ENCODE data around the gene C1QL4. TPM values are rescaled to one million over a fixed set of nuclear protein-coding genes. Genes with fewer than 3 reads are reported as not detected.
"Not testable (repeated sequence)": the region's sequence is repeated elsewhere in the genome, so short reads cannot be mapped to it uniquely, and the experiment has no call there.

C1QL4 gene
- total RNA-seq, 1 donor from 2014 or later = not detected

DNA sequence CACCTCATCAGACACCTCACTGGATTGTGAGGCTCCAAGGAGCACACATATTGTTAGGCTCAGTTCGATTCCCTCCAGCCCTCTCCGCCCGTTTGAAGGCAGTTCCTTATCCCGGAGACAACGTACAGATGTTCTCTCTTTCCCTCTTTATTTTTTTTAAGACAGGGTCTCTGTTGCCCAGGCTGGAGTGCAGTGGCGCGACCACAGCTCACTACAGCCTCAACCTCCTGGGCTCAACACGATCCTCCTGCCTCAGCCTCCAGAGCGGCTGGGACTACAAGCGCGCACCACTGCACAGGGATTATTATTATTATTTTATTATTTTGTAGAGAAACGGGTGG lies 14.7 kb downstream of the C1QL4 start:
- Histone ChIP-seq H3K4me3 (ENCODE audit: low read depth, low read length) (peak overlapping the region; percentile 68), H3K36me3 (ENCODE audit: control insufficient read depth, insufficient read depth, low read length) (peaks cover 5% of the 10 kb centered on the region), H3K27me3 (ENCODE audit: control insufficient read depth, insufficient read depth, low read length) (no peaks in the 10 kb centered on the region)
- FAIRE-seq (no peak), DNase-seq (ENCODE audit: low read depth) (no peak)
- TF ChIP-seq, protein P1, sequence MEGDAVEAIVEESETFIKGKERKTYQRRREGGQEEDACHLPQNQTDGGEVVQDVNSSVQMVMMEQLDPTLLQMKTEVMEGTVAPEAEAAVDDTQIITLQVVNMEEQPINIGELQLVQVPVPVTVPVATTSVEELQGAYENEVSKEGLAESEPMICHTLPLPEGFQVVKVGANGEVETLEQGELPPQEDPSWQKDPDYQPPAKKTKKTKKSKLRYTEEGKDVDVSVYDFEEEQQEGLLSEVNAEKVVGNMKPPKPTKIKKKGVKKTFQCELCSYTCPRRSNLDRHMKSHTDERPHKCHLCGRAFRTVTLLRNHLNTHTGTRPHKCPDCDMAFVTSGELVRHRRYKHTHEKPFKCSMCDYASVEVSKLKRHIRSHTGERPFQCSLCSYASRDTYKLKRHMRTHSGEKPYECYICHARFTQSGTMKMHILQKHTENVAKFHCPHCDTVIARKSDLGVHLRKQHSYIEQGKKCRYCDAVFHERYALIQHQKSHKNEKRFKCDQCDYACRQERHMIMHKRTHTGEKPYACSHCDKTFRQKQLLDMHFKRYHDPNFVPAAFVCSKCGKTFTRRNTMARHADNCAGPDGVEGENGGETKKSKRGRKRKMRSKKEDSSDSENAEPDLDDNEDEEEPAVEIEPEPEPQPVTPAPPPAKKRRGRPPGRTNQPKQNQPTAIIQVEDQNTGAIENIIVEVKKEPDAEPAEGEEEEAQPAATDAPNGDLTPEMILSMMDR (IDR thresholded peaks at IDR 0.05; ENCODE audit: insufficient read depth, low read length, severe bottlenecking) = no peak

DNA sequence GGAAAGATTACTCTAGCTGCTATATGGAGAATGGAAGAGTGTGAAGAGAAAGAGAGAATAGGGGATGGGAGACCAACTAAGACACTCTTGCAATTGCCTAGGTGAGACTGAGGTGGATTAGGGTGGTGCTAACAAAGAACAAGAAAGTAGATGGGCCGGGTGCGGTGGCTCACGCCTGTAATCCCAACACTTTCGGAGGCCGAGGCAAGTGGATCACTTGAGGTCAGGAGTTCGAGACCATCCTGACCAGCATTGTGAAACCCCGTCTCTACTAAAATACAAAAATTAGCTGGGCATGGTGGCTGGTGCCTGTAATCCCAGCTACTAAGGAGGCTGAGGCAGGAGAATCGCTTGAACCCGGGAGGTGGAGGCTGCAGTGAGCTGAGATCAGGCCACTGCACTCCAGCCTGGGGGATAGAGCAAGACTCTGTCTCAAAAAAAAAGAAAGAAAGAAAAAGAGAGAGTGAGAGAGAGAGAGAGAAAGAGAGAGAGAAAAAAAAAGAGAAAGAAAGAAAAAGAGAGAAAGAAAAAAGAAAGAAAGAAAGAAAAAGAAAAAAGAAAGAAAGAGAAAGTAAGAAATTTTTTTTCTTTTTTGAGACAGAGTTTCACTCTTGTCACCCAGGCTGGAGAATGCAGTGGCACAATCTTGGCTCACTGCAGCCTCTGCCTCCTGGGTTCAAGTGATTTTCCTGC lies 16.4 kb downstream of the C1QL4 start:
- FAIRE-seq; DNase-seq (ENCODE audit: low read depth); H3K36me3 ChIP-seq (ENCODE audit: control insufficient read depth, insufficient read depth, low read length); H3K4me3 ChIP-seq (ENCODE audit: low read depth, low read length); H3K27me3 ChIP-seq (ENCODE audit: control insufficient read depth, insufficient read depth, low read length): not testable (repeated sequence)

DNA sequence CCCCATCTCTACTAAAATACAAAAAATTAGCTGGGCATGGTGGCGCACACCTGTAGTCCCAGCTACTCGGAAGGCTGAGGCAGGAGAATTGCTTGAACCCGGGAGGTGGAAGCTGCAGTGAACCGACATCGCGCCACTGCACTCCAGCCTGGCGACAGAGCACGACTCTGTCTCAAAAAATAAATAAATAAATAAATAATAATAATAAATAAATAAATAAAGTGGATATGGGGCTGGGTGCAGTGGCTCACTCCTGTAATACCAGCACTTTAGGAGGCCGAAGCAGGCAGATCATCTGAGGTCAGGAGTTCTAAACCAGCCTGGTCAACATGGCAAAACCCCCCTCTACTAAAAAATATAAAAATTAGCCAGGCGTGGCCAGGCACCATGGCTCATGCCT lies 19.9 kb downstream of the C1QL4 start:
- H3K36me3 ChIP-seq (ENCODE audit: control insufficient read depth, insufficient read depth, low read length); H3K4me3 ChIP-seq (ENCODE audit: low read depth, low read length); FAIRE-seq; H3K27me3 ChIP-seq (ENCODE audit: control insufficient read depth, insufficient read depth, low read length); DNase-seq (ENCODE audit: low read depth): not testable (repeated sequence)

DNA sequence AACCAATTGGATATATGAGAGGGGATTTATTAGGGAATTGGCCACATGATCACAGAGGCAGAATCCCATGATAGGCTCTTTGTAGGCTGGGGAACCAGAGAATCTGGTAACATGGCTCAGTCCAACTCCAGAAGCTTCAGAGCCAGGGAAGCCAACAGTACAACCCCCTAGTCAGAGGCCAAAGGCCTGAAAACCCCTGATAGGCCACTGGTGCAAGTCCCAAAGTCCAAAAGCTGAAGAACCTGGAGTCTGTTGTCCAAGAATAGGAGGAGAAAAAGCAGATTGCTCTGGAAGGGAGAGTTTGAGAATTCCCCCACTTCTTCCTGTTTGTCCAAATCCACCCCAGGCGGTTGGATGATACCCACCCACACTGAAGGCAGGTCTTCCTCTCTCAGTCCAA lies 22.2 kb downstream of the C1QL4 start:
- H3K36me3 ChIP-seq (ENCODE audit: control insufficient read depth, insufficient read depth, low read length) = no peaks in the 10 kb centered on the region
- DNase-seq (ENCODE audit: low read depth) (no peak), FAIRE-seq (no peak)
- TF ChIP-seq, protein P1 (IDR thresholded peaks at IDR 0.05; ENCODE audit: insufficient read depth, low read length, severe bottlenecking) = no peak
- peaks cover 2% of the 10 kb centered on the region for H3K27me3 ChIP-seq (ENCODE audit: control insufficient read depth, insufficient read depth, low read length)
- no peak overlapping the region for H3K4me3 ChIP-seq (ENCODE audit: low read depth, low read length)

DNA sequence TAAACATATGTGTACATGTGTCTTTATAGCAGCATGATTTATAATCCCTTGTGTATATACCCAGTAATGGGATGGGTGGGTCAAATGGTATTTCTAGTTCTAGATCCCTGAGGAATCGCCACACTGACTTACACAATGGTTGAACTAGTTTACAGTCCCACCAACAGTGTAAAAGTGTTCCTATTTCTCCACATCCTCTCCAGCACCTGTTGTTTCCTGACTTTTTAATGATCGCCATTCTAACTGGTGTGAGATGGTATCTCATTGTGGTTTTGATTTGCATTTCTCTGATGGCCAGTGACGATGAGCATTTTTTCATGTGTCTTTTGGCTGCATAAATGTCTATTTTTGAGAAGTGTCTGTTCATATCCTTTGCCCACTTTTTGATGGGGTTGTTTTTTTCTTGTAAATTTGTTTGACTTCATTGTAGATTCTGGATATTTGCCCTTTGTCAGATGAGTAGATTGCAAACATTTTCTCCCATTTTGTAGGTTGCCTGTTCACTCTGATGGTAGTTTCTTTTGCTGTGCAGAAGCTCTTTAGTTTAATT lies 26.5 kb downstream of the C1QL4 start:
- not testable (repeated sequence) for H3K27me3 ChIP-seq (ENCODE audit: control insufficient read depth, insufficient read depth, low read length); H3K4me3 ChIP-seq (ENCODE audit: low read depth, low read length); DNase-seq (ENCODE audit: low read depth); FAIRE-seq; H3K36me3 ChIP-seq (ENCODE audit: control insufficient read depth, insufficient read depth, low read length)

DNA sequence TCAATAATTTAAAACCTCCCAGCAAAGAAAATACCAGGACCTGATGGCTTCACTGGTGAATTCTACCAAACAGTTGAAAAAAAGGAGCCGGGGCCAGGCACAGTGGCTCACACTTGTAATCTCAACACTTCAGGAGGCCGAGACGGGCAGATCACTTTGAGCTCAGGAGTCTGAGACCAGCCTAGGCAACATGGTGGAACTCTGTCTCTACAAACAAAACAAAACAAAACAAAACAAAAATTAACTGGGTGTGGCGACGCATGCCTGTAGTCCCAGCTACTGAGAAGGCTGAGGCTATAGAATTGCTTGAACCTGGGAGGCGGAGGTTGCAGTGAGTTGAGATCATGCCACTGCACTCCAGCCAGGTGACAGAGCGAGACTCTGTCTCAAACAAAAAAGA lies 27.6 kb downstream of the C1QL4 start:
- FAIRE-seq = no peak
- Histone ChIP-seq H3K27me3 (ENCODE audit: control insufficient read depth, insufficient read depth, low read length) (peaks cover 4% of the 10 kb centered on the region), H3K36me3 (ENCODE audit: control insufficient read depth, insufficient read depth, low read length) (no peaks in the 10 kb centered on the region), H3K4me3 (ENCODE audit: low read depth, low read length) (no peak overlapping the region)
- no peak for DNase-seq (ENCODE audit: low read depth)
- TF ChIP-seq, protein P1 (IDR thresholded peaks at IDR 0.05; ENCODE audit: insufficient read depth, low read length, severe bottlenecking) = no peak

DNA sequence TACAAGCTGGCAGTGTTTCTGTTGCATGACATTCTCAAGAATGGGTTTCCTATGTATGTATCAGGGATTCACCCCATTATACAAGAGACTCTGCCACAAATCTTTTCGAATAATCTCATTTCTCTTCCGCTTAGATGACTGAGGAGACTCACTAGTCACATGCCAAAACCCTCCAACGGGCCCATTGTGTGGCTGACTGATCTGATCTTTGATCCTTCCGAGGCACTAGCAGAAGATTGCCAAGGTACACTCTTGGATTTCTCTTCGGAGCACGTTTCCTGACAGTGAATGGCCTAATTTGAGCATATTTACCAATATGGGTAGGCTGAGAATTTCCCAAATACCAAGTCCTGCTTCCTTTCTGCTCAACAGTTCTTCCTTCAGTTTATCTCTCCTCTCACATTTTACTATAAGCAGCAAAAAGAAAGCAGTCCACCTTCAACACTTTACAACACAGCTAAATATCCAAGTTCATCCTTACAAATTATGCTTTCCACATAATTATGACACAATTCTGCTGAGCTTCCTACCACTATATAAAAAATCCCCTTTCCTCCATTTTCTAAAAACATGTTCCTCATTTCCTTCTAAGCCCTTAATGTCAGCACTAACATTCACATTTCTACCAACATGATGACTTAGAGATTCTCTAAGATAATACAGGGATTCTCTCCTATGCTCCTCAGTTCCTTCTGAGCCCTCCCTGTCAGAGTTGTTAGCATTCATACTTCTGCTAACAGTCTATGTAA lies 31.1 kb downstream of the C1QL4 start:
- Histone ChIP-seq H3K27me3 (ENCODE audit: control insufficient read depth, insufficient read depth, low read length) (peaks cover 2% of the 10 kb centered on the region), H3K36me3 (ENCODE audit: control insufficient read depth, insufficient read depth, low read length) (no peaks in the 10 kb centered on the region), H3K4me3 (ENCODE audit: low read depth, low read length) (no peak overlapping the region)
- DNase-seq (ENCODE audit: low read depth) (no peak), FAIRE-seq (no peak)
- TF ChIP-seq, protein P1 (IDR thresholded peaks at IDR 0.05; ENCODE audit: insufficient read depth, low read length, severe bottlenecking) = no peak

Data from bronchial epithelial cell (primary cell).